GM23338 (cell line): ENCODE data around the gene UGGT2. TPM values are rescaled to one million over a fixed set of nuclear protein-coding genes. Genes with fewer than 3 reads are reported as not detected.

ENCODE experiments used
- ATAC-seq: fragments of 200-7000 bp; cut with Tn5 transposase; 3 replicates; pipeline ENCODE4 v1.9.1; 2020
- DNase-seq: peaks from one replicate; pipeline ENCODE4 v3.0.0-alpha.2; 2015; ENCODE audit warnings: low spot score
- H2AFZ ChIP-seq: fragments of 200-600 bp; sonication (generic); 2 replicates; pipeline ENCODE4 v1.8.0; 2016; ENCODE audit warnings: antibody characterized with exemption, mild to moderate bottlenecking, moderate library complexity
- H3F3A ChIP-seq: fragments of 200-600 bp; sonication (generic); replicated peaks from 2 replicates; pipeline ENCODE4 v1.8.0; 2017; ENCODE audit warnings: antibody characterized with exemption, mixed run types, low read depth
- H3K27ac ChIP-seq: fragments of 200-600 bp; sonication (generic); 2 replicates; pipeline ENCODE4 v1.6.1; 2016; ENCODE audit warnings: low read depth
- H3K27me3 ChIP-seq: fragments of 200-600 bp; sonication (generic); 2 replicates; pipeline ENCODE4 v1.8.0; 2016; ENCODE audit warnings: mild to moderate bottlenecking, mixed run types, moderate library complexity; ENCODE audit not compliant: insufficient read depth
- H3K36me3 ChIP-seq: fragments of 200-600 bp; sonication (generic); 2 replicates; pipeline ENCODE4 v1.8.0; 2016; ENCODE audit warnings: mild to moderate bottlenecking; ENCODE audit not compliant: insufficient read depth
- H3K4me1 ChIP-seq: fragments of 200-600 bp; sonication (generic); 2 replicates; pipeline ENCODE4 v1.8.0; 2016; ENCODE audit warnings: mild to moderate bottlenecking, moderate library complexity; ENCODE audit not compliant: insufficient read depth
- H3K4me2 ChIP-seq: fragments of 200-600 bp; sonication (generic); 2 replicates; pipeline ENCODE4 v1.7.1; 2017; ENCODE audit warnings: mixed run types
- H3K4me3 ChIP-seq: fragments of 200-600 bp; sonication (generic); 2 replicates; pipeline ENCODE4 v1.6.1; 2016; ENCODE audit warnings: mixed run types
- H3K79me2 ChIP-seq: fragments of 200-600 bp; sonication (generic); replicated peaks from 2 replicates; pipeline ENCODE4 v1.8.0; 2017; ENCODE audit warnings: mild to moderate bottlenecking; ENCODE audit not compliant: insufficient read depth
- H3K9me2 ChIP-seq: fragments of 200-600 bp; sonication (generic); 2 replicates; pipeline ENCODE4 v1.8.0; 2017; ENCODE audit not compliant: insufficient read depth
- H4K20me1 ChIP-seq: fragments of 200-600 bp; sonication (generic); replicated peaks from 2 replicates; pipeline ENCODE4 v1.8.0; 2017; ENCODE audit warnings: mild to moderate bottlenecking; ENCODE audit not compliant: insufficient read depth
- H3K27ac Mint-ChIP-seq: 2 replicates; pipeline ENCODE4 v1.8.0; 2020; ENCODE audit warnings: inconsistent platforms, mild to moderate bottlenecking, moderate library complexity, mixed read lengths
- H3K27me3 Mint-ChIP-seq: 3 replicates; pipeline ENCODE4 v1.8.0; 2022; ENCODE audit warnings: low read depth, mild to moderate bottlenecking, moderate library complexity, mixed read lengths, inconsistent platforms; ENCODE audit not compliant: insufficient read depth, poor library complexity
- H3K36me3 Mint-ChIP-seq: 3 replicates; pipeline ENCODE4 v1.8.0; 2021; ENCODE audit warnings: low read depth, mild to moderate bottlenecking, inconsistent platforms, moderate library complexity, mixed read lengths
- H3K4me1 Mint-ChIP-seq: 3 replicates; pipeline ENCODE4 v1.8.0; 2020; ENCODE audit warnings: mild to moderate bottlenecking, inconsistent platforms, mixed read lengths
- H3K4me3 Mint-ChIP-seq: 3 replicates; pipeline ENCODE4 v1.8.0; 2021; ENCODE audit warnings: moderate library complexity, mild to moderate bottlenecking, inconsistent platforms, mixed read lengths
- H3K9me3 Mint-ChIP-seq: 3 replicates; pipeline ENCODE4 v1.8.0; 2020; ENCODE audit warnings: moderate library complexity, mild to moderate bottlenecking, inconsistent platforms, mixed read lengths
- CREB1 ChIP-seq: fragments of 250-450 bp; sonication (Bioruptor Pico); IDR thresholded peaks from 2 replicates; pipeline ENCODE4 v1.5.0; 2020; ENCODE audit warnings: low read depth, mild to moderate bottlenecking, moderate library complexity
- CTCF ChIP-seq, 2 experiments: fragments of 200-600 bp in 1 of 2; sonication (generic) in 1 of 2; conservative IDR thresholded peaks; 2 replicates each; pipeline versions ENCODE4 v1.5.1 to v1.6.1; 2016 to 2017; ENCODE audit warnings: antibody characterized with exemption in 2 of 2, low read depth in 2 of 2, mild to moderate bottlenecking in 2 of 2, moderate library complexity in 1 of 2
- ETS1 ChIP-seq: IDR thresholded peaks from 2 replicates; pipeline ENCODE4 v1.6.1; 2016; ENCODE audit warnings: antibody characterized with exemption
- EZH2 ChIP-seq: fragments of 200-600 bp; sonication (generic); IDR thresholded peaks from one replicate; pipeline ENCODE4 v1.8.0; 2017; ENCODE audit warnings: antibody characterized with exemption, mild to moderate bottlenecking, low read depth; ENCODE audit not compliant: unreplicated experiment
- EZH2phosphoT487 ChIP-seq: fragments of 200-600 bp; sonication (generic); IDR thresholded peaks from one replicate; pipeline ENCODE4 v1.8.1; 2018; ENCODE audit warnings: antibody characterized with exemption; ENCODE audit not compliant: unreplicated experiment
- JUNB ChIP-seq: IDR thresholded peaks from one replicate; pipeline ENCODE4 v1.6.1; 2016; ENCODE audit warnings: antibody characterized with exemption; ENCODE audit not compliant: unreplicated experiment
- NANOG ChIP-seq: IDR thresholded peaks from 2 replicates; pipeline ENCODE4 v1.6.1; 2016; ENCODE audit warnings: antibody characterized with exemption, borderline replicate concordance
- POLR2AphosphoS5 ChIP-seq: IDR thresholded peaks from 2 replicates; pipeline ENCODE4 v1.6.1; 2016; ENCODE audit warnings: antibody characterized with exemption, low read depth
- STAT1 ChIP-seq: IDR thresholded peaks from one replicate; pipeline ENCODE4 v1.6.1; 2016; ENCODE audit warnings: antibody characterized with exemption; ENCODE audit not compliant: unreplicated experiment
- ZNF114 ChIP-seq: fragments of 250-450 bp; sonication (Bioruptor Pico); IDR thresholded peaks from 2 replicates; pipeline ENCODE4 v1.5.0; 2020; ENCODE audit warnings: mild to moderate bottlenecking, moderate library complexity
- ZNF331 ChIP-seq: fragments of 250-450 bp; sonication (Bioruptor Pico); IDR thresholded peaks from 2 replicates; pipeline ENCODE4 v1.5.0; 2020; ENCODE audit warnings: low read depth, mild to moderate bottlenecking, moderate library complexity
- ZNF462 ChIP-seq: fragments of 250-450 bp; sonication (Bioruptor Pico); IDR thresholded peaks from 2 replicates; pipeline ENCODE4 v1.5.0; 2020; ENCODE audit warnings: mild to moderate bottlenecking, moderate library complexity
- polyA plus RNA-seq: library from polyadenylated mRNA; unstranded; fragments of >200 nt; fragmentation: Nextera tagmentation; extraction: Ambion mirVana; gene quantifications from 2 replicates; pipeline ENCODE4 v1.2.1, GENCODE V29; 2016
- total RNA-seq: library from RNA; depleted of rRNA; stranded (reverse); fragments of >200 nt; shearing (Covaris generic); gene quantifications from 2 replicates; pipeline ENCODE4 v1.2.3, GENCODE V29; 2014

The UGGT2 gene
- total and polyA plus RNA-seq, 2 experiments from 2014 or later, result 44.0 to 60.5 TPM

- H3F3A ChIP-seq, result no peaks in the 10 kb centered on the region
- Mint-ChIP-seq H3K36me3 (no peaks in the 10 kb centered on the region), H3K27me3 (peaks cover 47% of the 10 kb centered on the region), H3K9me3 (no peaks in the 10 kb centered on the region; the same call in 2 of the 3 replicates), H3K4me3 (peak overlapping the region; percentile 82), H3K4me1 (peaks cover 17% of the 10 kb centered on the region), H3K27ac (no peak overlapping the region)
- peak overlapping the region; percentile 94 for H2AFZ ChIP-seq
- TF ChIP-seq STAT1, result no peak
- TF ChIP-seq POLR2AphosphoS5, result no peak
- TF ChIP-seq CREB1 (CRISPR knock-in tag), result no peak
- TF ChIP-seq ETS1, result no peak
- TF ChIP-seq ZNF331 (CRISPR knock-in tag), result no peak
- TF ChIP-seq EZH2, result peak; percentile 44
- TF ChIP-seq ZNF462 (CRISPR knock-in tag), result no peak
- no peak for TF ChIP-seq NANOG
- no peak for TF ChIP-seq ZNF114 (CRISPR knock-in tag)
- TF ChIP-seq CTCF (conservative IDR thresholded peaks at IDR 0.05; ENCODE audit: low read depth in 2 of 2), result 0 out of 4 replicates have a peak, but pooled peaks of 1 of the 2 experiments have one; percentile 0
- TF ChIP-seq EZH2phosphoT487, result peak; percentile 61
- TF ChIP-seq JUNB, result no peak
- H3K79me2 ChIP-seq, result no peaks in the 10 kb centered on the region; the same call in 1 of the 2 replicates
- peak overlapping the region; percentile 71 for H3K4me3 ChIP-seq
- no peaks in the 10 kb centered on the region for H3K36me3 ChIP-seq
- peaks cover 71% of the 10 kb centered on the region for H3K27me3 ChIP-seq
- H3K4me2 ChIP-seq, result peak overlapping the region; percentile 87
- H3K27ac ChIP-seq, result no peak overlapping the region
- peak; percentile 67 for DNase-seq
- no peaks in the 10 kb centered on the region for H4K20me1 ChIP-seq
- peak; percentile 73 for ATAC-seq
- no peaks in the 10 kb centered on the region for H3K9me2 ChIP-seq
- H3K4me1 ChIP-seq, result peaks cover 15% of the 10 kb centered on the region
Observed at GRCh38 chr13:96091164-96092117, 38.2 kb upstream of the UGGT2 start.
